ENCODE measurements around the gene SENP5.

Gene SENP5

GRCh38 chr3:196942226-196942914 is 74.7 kb downstream of the SENP5 start, which contains the start of gene NCBP2:
TSS of gene NCBP2 (minus strand) at chr3:196942528. CDS start at chr3:196942503, 25 bp downstream.
- DNase-seq (ENCODE audit: low read depth, low spot score), result peak; percentile 99

GRCh38 chr3:196942915-196943277 is 75.2 kb downstream of the SENP5 start:
- no peak for DNase-seq (ENCODE audit: low read depth, low spot score)

DNA sequence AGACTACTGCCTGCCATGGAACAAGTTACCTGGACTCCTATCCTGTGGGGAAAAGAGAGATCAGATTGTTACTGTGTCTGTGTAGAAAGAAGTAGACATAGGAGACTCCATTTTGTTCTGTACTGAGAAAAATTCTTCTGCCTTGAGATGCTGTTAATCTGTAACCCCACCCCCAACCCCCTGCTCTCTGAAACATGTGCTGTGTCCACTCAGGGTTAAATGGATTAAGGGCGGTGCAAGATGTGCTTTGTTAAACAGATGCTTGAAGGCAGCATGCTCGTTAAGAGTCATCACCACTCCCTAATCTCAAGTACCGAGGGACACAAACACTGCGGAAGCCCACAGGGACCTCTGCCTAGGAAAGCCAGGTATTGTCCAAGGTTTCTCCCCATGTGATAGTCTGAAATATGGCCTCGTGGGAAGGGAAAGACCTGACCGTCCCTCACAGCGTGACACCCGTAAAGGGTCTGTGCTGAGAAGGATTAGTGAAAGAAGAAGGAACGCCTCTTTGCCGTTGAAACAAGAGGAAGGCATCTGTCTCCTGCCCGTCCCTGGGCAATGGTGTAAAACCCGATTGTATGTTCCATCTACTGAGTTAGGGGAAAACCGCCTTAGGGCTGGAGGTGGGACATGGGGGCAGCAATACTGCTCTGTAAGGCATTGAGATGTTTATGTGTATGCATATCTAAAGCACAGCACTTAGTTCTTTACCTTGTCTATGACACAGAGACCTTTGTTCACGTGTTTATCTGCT is 76.5 kb downstream of the SENP5 start:
- DNase-seq (ENCODE audit: low read depth, low spot score), result peak; percentile 64

- peak; percentile 52 for DNase-seq (ENCODE audit: low read depth, low spot score)
Observed at GRCh38 chr3:196947136-196947859, 79.6 kb downstream of the SENP5 start.

DNA sequence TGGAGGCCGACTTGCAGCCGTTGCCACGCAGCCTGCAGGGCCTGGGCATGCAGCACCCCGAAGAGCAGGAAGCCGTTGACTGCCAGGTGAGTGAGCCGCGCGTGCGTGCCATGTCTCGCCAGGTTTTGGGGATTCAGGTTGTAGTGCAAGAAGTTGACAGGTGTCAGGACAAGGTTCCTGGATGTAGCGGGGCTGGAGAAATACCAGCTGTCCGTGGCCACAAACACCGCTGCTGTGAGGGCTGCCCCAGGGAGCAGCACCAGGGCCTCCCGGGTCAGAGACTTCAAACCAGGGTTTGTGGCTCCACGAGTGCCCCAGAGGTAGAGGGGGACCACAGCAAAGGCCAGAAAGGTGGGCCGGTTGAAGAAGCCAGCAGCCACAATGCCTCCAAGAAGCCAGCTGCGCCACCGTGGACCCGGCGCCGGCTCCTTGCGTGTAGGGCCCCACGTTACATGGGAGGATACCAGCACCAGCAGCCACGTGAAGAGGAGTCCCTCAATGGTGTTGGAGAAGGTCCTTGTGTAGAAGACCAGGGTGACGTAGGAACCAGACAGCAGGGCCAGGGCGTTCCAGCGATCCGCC is 80.2 kb downstream of the SENP5 start:
- no peak for DNase-seq (ENCODE audit: low read depth, low spot score)

DNA sequence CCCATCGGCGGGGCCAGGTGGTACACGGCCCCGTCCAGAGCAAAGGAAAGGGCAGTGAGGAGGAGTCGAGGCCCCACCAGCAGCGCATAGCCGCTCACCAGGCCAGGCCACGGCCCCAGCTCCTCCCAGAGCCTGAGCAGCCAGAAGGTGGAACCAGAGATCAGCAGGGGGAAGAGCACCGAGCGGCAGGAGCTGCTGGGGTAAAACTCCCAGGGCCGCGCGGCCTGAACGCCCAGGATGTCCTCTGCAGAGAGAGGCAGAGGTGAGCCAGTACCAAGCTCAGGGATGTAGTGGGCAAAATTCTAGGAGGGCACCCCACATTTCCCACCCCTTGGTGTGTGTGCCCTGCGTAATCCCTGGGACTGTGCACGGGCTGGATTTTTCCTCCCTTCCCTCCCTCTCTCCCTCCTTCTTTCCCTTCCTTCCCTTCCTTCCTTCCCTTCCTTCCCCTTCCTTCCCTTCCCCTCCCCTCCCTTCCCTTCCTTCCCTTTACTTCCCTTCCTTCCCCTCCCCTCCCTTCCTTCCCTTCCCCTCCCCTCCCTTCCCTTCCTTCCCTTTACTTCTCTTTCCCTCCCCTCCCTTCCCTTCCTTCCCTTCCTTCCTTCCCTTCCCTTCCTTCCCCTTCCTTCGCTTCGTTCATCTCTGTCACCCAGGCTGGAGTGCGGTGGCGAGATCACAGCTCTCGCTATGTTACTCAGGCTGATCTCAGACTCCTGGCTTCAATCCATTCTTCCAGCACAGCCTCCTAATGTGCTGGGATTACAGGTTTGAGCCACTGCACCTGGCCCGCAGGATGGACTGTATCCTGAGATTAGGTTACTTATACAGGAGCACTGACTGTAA is 80.9 kb downstream of the SENP5 start:
- DNase-seq (ENCODE audit: low read depth, low spot score), result peak; percentile 89

DNA sequence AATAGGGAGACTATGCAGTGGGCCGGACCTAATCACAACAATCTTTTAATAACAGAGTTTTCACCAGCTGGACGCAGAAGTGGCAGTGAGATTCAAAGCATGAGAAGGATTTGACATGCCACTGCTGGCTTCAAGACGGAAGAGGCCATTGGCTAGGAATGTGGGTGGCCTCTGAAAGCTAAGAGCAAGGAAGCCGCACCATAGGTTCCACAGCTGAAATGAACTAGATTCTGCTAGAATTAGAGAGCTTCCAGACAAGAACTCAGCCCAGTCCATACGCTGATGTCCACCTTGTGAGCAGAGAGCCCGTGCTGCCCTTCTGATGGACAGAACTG is 81.5 kb downstream of the SENP5 start:
- no peak for DNase-seq (ENCODE audit: low read depth, low spot score)

- no peak for DNase-seq (ENCODE audit: low read depth, low spot score)
Observed at GRCh38 chr3:196949750-196950149, 82.0 kb downstream of the SENP5 start.

GRCh38 chr3:196951371-196951770 is 83.7 kb downstream of the SENP5 start:
- DNase-seq (ENCODE audit: low read depth, low spot score), result no peak

GRCh38 chr3:196954832-196955231 is 87.1 kb downstream of the SENP5 start:
- DNase-seq (ENCODE audit: low read depth, low spot score), result no peak

- DNase-seq (ENCODE audit: low read depth, low spot score), result no peak
Observed at GRCh38 chr3:196962108-196962929, 94.6 kb downstream of the SENP5 start.

DNA sequence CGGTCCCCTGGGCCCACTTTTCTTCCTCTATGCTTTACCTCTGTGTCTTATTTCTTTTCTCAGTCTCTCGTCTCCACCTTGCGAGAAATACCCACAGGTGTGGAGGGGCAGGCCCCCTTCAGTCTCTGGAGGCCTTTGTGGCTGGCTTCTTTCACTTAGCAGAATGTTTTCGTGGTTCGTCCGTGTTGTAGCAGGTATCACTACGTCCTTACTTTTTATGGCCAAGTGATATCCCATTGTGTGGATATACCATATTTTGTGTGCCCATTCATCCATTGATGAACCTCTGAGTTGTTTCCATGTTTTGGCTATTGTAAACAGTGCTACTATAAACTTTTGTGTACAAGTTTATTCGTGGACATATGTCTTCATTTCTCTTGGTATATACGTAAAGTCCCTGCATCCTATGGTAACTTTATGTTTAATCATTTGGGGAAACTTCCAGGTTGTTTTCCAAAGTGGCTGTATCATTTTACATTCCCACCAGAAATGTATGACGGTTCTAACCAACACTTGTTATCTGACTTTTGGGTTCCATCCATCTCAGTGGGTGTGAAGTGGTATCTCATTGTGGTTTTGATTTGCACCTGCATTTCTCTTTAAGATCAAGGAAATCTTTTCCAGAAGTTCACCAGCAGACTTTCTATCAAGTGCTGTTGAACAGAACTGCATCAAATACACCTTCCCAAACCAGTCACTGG is 95.4 kb downstream of the SENP5 start:
- DNase-seq (ENCODE audit: low read depth, low spot score), result no peak

- no peak for DNase-seq (ENCODE audit: low read depth, low spot score)
Observed at GRCh38 chr3:196963631-196963953, 95.9 kb downstream of the SENP5 start.

DNA sequence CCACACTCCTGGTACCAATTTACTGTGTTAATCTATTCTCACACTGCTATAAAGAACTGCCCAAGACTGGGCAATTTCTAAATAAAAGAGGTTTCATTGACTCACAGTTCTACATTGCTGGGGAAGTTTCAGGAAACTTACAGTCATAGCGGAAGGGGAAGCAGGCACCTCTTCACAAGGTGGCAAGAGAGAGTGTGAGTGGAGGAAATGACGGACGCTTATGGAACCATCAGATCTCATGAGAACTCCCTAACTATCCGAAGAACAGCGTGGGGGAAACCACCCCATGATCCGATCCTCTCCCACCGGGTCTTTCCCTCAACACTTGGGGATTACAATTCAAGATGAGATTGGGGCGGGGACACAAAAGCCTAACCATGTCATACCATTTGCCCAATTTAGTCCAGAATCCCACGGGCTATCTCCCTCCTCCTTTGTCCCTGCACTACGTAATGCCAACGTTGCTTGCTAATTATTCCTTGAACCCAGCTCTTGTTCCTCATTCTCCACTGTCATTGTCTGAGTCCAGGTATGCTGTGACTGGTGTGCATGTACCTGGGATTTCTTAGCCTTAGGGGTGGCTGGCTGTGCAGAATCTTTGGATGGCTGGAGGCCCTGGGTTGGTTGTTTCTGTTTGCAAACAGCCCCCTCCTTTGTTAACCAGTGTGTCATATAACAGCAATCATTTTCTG is 97.5 kb downstream of the SENP5 start:
- DNase-seq (ENCODE audit: low read depth, low spot score), result no peak

- DNase-seq (ENCODE audit: low read depth, low spot score), result no peak
Observed at GRCh38 chr3:196965804-196966173, 98.1 kb downstream of the SENP5 start.

DNA sequence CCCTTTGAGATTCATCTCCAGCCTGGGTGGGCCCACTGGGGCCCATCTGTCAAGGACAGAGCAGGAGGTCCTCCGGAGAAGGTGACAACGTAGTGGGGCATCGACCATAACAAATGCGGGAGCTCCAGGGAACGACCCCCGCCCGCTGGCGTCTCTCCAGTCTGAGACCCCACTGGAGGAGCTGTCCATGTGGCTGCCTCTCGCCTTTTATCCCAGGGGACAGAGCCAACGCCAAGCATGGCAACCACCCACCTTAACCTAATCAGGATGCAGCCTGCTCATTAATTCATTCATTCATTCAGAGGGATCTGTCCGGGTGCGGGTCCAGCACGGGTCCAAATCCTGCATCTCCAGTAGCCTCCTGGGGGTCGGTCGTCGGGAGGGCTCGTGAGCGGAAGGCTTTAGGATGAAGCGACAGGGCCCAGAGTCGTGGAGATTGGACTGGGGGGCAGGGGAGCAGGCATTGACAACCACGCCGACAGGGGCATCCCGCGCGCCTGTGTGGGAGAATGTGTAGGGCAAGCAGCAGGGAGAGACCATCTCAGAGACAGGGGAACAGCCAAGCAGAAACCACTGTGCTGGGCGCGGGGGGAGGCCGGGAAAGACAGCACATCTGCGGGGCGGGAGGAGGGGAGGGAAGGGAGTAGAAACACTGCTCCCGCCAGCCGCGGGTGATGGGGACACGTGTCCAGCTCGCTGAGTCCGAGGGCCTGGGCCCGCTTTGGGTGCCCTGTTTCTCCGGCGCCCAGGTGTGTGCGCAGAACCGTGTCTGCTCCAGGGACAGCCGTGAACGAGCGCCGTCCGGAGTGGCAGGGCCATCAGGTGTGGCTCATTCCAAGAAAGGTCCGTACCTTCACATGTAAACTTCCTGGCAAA is 99.0 kb downstream of the SENP5 start:
- peak; percentile 74 for DNase-seq (ENCODE audit: low read depth, low spot score)

DNA sequence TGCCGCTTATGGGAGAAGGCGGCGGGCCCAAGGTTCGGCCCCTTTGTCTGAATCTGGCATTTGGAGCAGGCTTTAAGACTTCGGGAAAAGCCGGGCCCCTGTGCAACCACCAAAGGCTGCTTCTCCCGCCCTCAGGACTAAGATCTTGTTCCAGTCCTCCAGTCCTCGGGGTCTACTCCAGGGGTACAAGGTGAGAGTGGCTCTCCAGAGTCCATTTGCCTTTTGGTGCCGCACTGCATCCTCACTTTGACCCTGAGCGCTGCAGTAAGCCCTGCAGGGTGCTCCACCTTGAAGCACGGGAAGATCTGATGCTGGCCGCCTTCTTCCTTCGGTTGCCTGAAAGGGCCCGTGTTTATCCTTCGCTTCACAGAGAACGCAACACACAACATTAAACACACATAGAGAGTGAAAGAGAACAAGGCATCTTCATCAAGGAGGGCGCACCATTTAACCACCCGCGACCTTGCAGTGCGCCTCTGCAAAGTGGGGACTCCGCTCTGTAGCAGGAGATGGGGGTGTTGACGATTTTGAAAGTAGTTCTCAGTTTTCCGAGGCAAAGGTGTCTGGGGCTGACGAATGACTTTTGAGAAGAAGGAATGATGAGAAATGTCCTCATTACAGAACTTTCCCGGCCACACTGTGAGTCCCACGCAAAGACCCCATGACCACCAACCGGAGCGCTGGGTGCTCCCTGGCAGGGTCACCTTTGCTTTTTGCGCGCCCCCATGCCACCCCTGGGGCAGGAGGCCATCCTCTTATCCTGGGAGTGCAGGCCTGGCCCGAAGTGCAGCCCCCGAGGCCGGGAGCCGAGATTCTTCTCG is 99.9 kb downstream of the SENP5 start:
- DNase-seq (ENCODE audit: low read depth, low spot score), result no peak

Measured in ELF-1 (cell line).